Naive thymus-derived CD8-positive, alpha-beta T cell (primary cell): ENCODE data around the gene ZNRF1. TPM values are rescaled to one million over a fixed set of nuclear protein-coding genes. Genes with fewer than 3 reads are reported as not detected.

Source experiments
- ATAC-seq, 2 donors: fragments of 150-1000 bp; cut with Tn5 transposase in 1 of 2; sonication (Bioruptor Pico), chemical (Tn5 transposase) in 1 of 2; 1 replicate in 1 of 2; 2 replicates in 1 of 2; pipeline ENCODE4 v1.10.0; 2021; ENCODE audit warnings: mild to moderate bottlenecking in 2 of 2, moderate library complexity in 2 of 2
- POLR2A ChIA-PET: fragments of 350-600 bp; sonication (Branson Sonifier 250); formaldehyde crosslinking; loops from one replicate; lab custom pipeline; 2021; ENCODE audit warnings: antibody characterized with exemption; lab: Charles Lee
- DNase-seq, 10 donors: peaks; one replicate each; pipeline versions ENCODE4 v3.0.0 to v3.0.0-alpha.2; 2020 to 2022
- H3K27ac Mint-ChIP-seq, 10 donors: one replicate each; pipeline ENCODE4 v1.8.0; 2020 to 2022; ENCODE audit warnings: mild to moderate bottlenecking in 10 of 10, mixed read lengths in 10 of 10, moderate library complexity in 4 of 10, inconsistent platforms in 1 of 10
- H3K27me3 Mint-ChIP-seq, 5 donors: one replicate each; pipeline ENCODE4 v1.8.0; 2021 to 2022; ENCODE audit warnings: mixed read lengths in 5 of 5
- H3K36me3 Mint-ChIP-seq, 3 donors: one replicate each; pipeline ENCODE4 v1.8.0; 2020 to 2022; ENCODE audit warnings: mixed read lengths in 3 of 3, mild to moderate bottlenecking in 2 of 3, inconsistent platforms in 1 of 3
- H3K4me1 Mint-ChIP-seq, 4 donors: one replicate each; pipeline ENCODE4 v1.8.0; 2021 to 2022; ENCODE audit warnings: mixed read lengths in 4 of 4
- H3K4me3 Mint-ChIP-seq, 10 donors: one replicate each; pipeline ENCODE4 v1.8.0; 2020 to 2022; ENCODE audit warnings: mild to moderate bottlenecking in 10 of 10, mixed read lengths in 10 of 10, moderate library complexity in 6 of 10, inconsistent platforms in 1 of 10
- H3K9me3 Mint-ChIP-seq, 9 donors: one replicate each; pipeline ENCODE4 v1.8.0; 2020 to 2022; ENCODE audit warnings: mixed read lengths in 9 of 9, mild to moderate bottlenecking in 3 of 9, inconsistent platforms in 1 of 9, moderate library complexity in 1 of 9
- polyA plus RNA-seq, 3 donors: library from polyadenylated mRNA; unstranded; fragments of 300-500 nt; fragmentation: Illumina TruSeq; gene quantifications; one replicate each; pipeline ENCODE4 v1.2.3, GENCODE V29; 2021
- total RNA-seq, 8 experiments: library from RNA in 2 of 8; stranded (reverse) in 2 of 8; gene quantifications; one replicate each; pipeline ENCODE4 v1.2.3 and lab custom pipeline; 2021 to 2026

The ZNRF1 gene
- total and polyA plus RNA-seq, 5 experiments from 2014 or later, result 0.73 to 1.5 (median 1.3) TPM

DNA sequence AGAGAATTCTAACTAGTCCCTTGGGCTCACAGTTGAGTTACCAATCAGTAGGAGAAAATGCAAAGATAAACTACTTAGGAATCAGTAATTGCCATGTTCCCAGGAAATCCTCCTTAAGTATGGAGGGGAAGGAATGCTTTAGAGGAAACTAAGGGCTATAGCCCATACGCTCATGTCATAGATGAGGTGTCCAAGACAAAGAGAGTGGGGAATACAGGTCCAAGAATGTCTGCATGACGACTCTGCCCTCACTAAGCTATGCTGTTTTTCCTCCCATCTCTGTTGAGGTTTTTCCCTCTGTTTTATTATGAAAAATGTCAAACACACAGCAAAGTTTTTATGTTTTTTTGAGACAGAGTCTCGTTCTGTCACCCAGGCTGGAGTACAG is 101.8 kb downstream of the ZNRF1 start:
- peak overlapping the region in 5 of 10 donors; percentile 58 to 88 (median 75) for H3K27ac Mint-ChIP-seq
- no peak for DNase-seq
- peaks cover 23 to 48% (median 43%) of the 10 kb centered on the region in 4 donors for H3K4me1 Mint-ChIP-seq
- ATAC-seq, result no peak
- H3K9me3 Mint-ChIP-seq, result no peaks in the 10 kb centered on the region
- POLR2A ChIA-PET, result interaction anchor here (1.2 kb wide), 1 partner anchor 11 kb away, joined by 4 read pairs; no protein-coding TSS in a partner anchor
- H3K4me3 Mint-ChIP-seq, result peak overlapping the region in 3 of 10 donors; percentile 47 to 66 (median 64)
- H3K36me3 Mint-ChIP-seq, result peaks cover 0 to 3% (median 2%) of the 10 kb centered on the region in 3 donors
- H3K27me3 Mint-ChIP-seq, result peaks cover 0 to 3% (median 0%) of the 10 kb centered on the region in 5 donors

DNA sequence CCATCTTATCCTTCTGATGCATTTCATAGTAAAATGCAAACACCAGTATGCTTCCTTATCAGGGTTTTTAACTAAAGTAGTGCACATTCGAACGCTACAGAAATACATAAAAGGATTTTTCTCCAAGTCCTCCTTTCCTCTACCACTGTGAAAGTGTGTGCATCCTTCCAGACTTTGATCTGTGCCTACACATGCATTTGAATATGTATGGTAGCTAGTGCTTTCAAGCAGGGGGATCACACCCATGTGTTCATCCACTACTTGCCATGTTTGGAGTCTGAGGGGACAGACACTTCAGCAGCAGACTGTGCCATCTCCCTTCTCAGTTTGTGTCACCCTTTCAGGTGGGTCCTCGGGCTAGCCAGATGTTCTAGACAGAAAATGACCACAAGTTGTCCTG is 102.8 kb downstream of the ZNRF1 start:
- DNase-seq (no peak), ATAC-seq (no peak)
- Mint-ChIP-seq H3K4me3 (no peak overlapping the region), H3K9me3 (no peaks in the 10 kb centered on the region), H3K4me1 (peaks cover 22 to 50% (median 43%) of the 10 kb centered on the region in 4 donors), H3K36me3 (peaks cover 0 to 3% (median 2%) of the 10 kb centered on the region in 3 donors), H3K27me3 (peaks cover 0 to 3% (median 0%) of the 10 kb centered on the region in 5 donors), H3K27ac (peak overlapping the region in 3 of 10 donors; percentile 19 to 60 (median 24))
- POLR2A ChIA-PET, result no interaction called here

DNA sequence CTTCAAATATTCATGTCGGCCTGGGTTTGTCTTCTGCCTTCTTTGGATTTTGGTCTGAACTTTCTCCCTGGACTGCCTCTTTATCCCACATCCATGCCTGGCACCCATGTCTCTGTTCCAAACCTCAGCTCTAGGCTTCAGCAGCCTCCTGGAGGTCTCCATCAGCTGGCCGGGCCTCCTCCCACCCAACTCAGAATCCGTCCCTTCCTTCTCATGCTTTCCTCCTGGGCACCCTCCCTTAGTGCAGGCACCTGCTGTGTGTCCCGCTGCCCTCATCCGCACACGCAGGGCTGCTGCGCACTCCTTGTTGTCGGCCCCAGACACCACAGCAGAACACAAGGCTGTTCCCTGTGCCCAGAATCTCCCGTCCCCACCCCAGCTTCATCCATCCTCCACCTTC is 103.8 kb downstream of the ZNRF1 start:
- no peak for ATAC-seq
- no peaks in the 10 kb centered on the region for H3K9me3 Mint-ChIP-seq
- H3K27ac Mint-ChIP-seq, result peak overlapping the region in 3 of 10 donors; percentile 3 to 78 (median 56)
- no peak for DNase-seq
- H3K4me3 Mint-ChIP-seq, result no peak overlapping the region
- H3K36me3 Mint-ChIP-seq, result peaks cover 0 to 3% (median 2%) of the 10 kb centered on the region in 3 donors
- POLR2A ChIA-PET, result no interaction called here
- peaks cover 22 to 45% (median 43%) of the 10 kb centered on the region in 4 donors for H3K4me1 Mint-ChIP-seq
- H3K27me3 Mint-ChIP-seq, result peaks cover 0 to 3% (median 0%) of the 10 kb centered on the region in 5 donors

DNA sequence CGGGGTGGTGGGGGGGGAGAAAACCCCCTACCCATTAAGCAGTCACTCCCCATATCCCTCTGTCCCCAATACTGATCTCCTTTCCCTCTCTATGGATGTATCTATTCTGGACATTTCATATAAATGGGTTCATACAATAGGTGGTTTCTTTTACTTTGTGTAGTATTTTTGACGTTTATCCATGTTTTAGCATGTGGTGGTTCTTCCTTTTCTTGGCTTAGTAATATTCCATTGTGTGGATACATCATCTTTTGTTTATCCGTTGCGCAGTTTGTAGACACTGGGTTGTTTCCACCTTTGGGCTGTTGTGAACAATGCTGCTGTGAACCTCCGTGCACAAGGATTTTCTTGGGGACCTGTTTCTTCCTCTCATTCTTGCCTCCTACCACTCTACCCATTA is 105.2 kb downstream of the ZNRF1 start:
- POLR2A ChIA-PET, result interaction anchor here (0.6 to 0.7 kb wide), 3 partner anchors 63 to 389 kb away, joined by 3 to 4 read pairs (median 4); no protein-coding TSS in a partner anchor
- no peaks in the 10 kb centered on the region for H3K9me3 Mint-ChIP-seq
- ATAC-seq (no peak), DNase-seq (no peak)
- peaks cover 0 to 3% (median 0%) of the 10 kb centered on the region in 5 donors for H3K27me3 Mint-ChIP-seq
- H3K4me1 Mint-ChIP-seq, result peaks cover 23 to 42% (median 39%) of the 10 kb centered on the region in 4 donors
- peaks cover 0 to 3% (median 2%) of the 10 kb centered on the region in 3 donors for H3K36me3 Mint-ChIP-seq
- no peak overlapping the region for H3K4me3 Mint-ChIP-seq
- peak overlapping the region in 1 of 10 donors; percentile 63 for H3K27ac Mint-ChIP-seq

DNA sequence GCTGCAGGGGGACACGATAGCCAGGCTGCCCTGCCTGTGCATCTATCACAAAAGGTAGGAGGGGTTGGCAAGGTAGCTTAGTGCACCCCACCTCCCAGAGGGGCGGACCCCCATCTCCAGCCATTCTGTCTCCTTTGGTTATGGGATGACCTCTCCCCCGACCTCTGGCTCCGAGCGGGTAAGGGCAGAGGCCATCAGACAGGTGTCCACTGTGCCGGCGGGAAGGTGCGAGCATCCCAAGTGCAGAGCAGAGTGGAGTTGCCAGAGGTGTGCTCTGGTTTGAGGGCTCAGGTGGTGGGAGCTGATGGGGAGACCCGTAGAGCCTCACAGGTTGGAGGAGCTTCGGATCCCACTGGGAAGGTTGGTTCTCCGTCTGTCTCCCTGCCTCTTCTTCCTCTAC is 106.0 kb downstream of the ZNRF1 start:
- Mint-ChIP-seq H3K9me3 (no peaks in the 10 kb centered on the region), H3K4me3 (no peak overlapping the region), H3K4me1 (peaks cover 26 to 42% (median 39%) of the 10 kb centered on the region in 4 donors), H3K27me3 (peaks cover 0 to 3% (median 0%) of the 10 kb centered on the region in 5 donors), H3K36me3 (peaks cover 0 to 3% (median 2%) of the 10 kb centered on the region in 3 donors), H3K27ac (no peak overlapping the region)
- POLR2A ChIA-PET, result interaction anchor here (0.7 kb wide), 1 partner anchor 100 kb away, joined by 3 read pairs; no protein-coding TSS in a partner anchor
- ATAC-seq, result no peak
- no peak for DNase-seq

DNA sequence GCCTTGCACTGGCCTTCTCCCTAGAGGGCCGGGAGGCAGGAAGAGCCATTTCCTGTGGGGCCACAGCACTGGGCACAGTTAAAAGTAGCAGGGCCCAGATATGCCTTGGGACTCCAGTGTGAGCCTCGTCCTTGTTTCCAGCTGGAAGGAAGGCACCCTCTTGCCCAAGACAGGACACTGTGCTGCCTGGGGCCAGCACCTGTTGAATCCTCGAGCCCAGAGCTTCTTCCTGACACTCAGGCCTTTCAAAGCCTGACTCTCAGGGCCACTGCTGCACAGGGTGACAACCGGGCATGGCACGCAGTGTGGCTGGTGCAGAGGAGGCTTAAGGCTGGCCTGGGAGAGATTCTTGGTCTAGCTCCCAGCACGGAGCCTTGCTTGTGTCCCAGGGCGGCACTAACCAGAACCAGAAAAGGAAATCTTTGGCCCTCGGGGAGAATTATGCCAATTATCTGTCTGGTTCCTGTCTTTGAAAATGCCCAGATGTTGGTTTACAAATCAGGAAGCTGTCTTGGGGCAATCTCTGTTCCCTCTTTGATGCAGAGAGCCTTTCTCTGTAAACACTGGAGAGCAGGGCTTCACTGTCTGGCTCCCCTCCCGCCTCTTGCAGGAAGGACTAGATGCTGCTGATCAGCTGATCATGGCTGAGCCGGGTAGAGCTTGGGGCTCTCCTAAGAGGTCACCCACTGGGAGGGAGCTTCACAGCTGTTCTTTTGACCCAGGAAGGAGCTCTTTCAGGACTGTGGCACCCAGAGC is 106.7 kb downstream of the ZNRF1 start:
- Mint-ChIP-seq H3K36me3 (peaks cover 0 to 3% (median 2%) of the 10 kb centered on the region in 3 donors), H3K27ac (peak overlapping the region in 3 of 10 donors; percentile 20 to 53 (median 22)), H3K4me1 (peaks cover 21 to 41% (median 39%) of the 10 kb centered on the region in 4 donors), H3K27me3 (peaks cover 0 to 6% (median 0%) of the 10 kb centered on the region in 5 donors), H3K9me3 (no peaks in the 10 kb centered on the region), H3K4me3 (no peak overlapping the region)
- POLR2A ChIA-PET, result no interaction called here
- DNase-seq (no peak), ATAC-seq (no peak)

DNA sequence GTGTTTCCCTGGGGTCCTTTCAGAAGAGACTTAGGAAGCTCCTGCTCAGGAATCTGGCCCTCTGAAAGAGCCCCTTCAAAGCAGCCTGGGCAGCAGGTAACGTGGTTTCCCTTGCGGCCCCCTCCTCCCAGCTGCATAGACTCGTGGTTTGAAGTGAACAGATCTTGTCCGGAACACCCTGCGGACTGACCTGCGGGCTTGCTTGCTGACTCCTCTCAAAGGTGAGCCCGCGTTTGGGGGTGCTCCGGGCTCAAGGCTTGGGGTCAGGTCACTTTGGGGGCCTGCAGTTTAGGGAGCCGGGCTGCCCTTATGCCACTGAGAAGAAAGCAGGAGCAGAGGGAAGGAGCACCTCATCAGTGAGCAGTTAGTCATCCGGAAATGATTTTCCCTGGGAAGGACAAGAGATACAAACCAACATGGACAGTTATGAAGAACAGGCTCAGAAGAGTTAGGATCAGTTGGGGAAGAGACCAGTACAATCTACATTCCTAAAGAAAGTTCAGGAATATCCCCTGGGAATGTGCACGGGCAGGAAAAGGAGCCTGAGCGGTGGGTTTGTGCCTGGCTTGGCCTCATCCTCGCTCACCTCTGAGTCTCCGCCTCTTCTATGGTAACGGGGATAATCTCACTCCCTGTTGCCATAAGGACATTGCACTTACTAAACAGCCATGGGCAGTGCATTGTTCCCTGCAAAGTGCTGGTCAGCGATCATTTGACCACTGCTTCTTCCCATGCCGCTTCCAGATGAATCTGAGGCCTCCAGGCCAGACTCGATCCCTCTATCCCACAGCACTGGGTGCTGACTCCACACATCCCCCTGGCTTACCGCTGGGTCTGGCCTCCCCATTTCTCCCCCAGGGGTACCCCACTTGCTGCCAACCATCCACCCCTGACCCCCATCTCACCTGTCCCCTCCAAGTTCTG is 107.8 kb downstream of the ZNRF1 start:
- ATAC-seq (no peak), DNase-seq (no peak)
- Mint-ChIP-seq H3K36me3 (peaks cover 0 to 3% (median 2%) of the 10 kb centered on the region in 3 donors), H3K27me3 (peaks cover 0 to 11% (median 0%) of the 10 kb centered on the region in 5 donors), H3K27ac (peak overlapping the region in 6 of 10 donors; percentile 22 to 81 (median 56)), H3K4me1 (peaks cover 21 to 41% (median 39%) of the 10 kb centered on the region in 4 donors), H3K4me3 (no peak overlapping the region), H3K9me3 (no peaks in the 10 kb centered on the region)
- POLR2A ChIA-PET, result no interaction called here

DNA sequence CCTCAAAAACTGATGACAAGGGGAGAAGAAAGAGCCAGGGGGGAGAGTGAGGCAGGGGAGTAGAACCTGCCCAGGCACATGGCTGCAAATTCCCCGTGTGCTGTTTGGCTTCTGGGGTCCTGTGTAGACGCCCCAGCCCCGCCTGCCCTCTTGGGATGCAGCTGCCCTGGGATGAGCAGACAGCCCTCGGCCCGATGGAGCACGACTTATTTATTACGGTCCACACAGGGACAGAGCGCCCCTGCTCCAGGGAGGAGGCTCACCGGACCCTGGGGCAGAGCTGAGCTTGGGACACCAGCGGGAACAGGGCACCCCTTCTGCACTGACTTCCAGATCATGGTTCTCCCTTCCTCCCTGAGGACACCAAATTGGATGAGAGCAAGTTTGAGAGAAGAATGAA is 108.7 kb downstream of the ZNRF1 start:
- Mint-ChIP-seq H3K9me3 (no peaks in the 10 kb centered on the region), H3K27me3 (peaks cover 2 to 12% (median 7%) of the 10 kb centered on the region in 5 donors), H3K36me3 (peaks cover 0 to 3% (median 2%) of the 10 kb centered on the region in 3 donors), H3K4me3 (no peak overlapping the region), H3K27ac (peak overlapping the region in 2 of 10 donors; percentile 22 to 57), H3K4me1 (peaks cover 20 to 42% (median 36%) of the 10 kb centered on the region in 4 donors)
- DNase-seq, result no peak
- no peak for ATAC-seq
- POLR2A ChIA-PET, result no interaction called here

DNA sequence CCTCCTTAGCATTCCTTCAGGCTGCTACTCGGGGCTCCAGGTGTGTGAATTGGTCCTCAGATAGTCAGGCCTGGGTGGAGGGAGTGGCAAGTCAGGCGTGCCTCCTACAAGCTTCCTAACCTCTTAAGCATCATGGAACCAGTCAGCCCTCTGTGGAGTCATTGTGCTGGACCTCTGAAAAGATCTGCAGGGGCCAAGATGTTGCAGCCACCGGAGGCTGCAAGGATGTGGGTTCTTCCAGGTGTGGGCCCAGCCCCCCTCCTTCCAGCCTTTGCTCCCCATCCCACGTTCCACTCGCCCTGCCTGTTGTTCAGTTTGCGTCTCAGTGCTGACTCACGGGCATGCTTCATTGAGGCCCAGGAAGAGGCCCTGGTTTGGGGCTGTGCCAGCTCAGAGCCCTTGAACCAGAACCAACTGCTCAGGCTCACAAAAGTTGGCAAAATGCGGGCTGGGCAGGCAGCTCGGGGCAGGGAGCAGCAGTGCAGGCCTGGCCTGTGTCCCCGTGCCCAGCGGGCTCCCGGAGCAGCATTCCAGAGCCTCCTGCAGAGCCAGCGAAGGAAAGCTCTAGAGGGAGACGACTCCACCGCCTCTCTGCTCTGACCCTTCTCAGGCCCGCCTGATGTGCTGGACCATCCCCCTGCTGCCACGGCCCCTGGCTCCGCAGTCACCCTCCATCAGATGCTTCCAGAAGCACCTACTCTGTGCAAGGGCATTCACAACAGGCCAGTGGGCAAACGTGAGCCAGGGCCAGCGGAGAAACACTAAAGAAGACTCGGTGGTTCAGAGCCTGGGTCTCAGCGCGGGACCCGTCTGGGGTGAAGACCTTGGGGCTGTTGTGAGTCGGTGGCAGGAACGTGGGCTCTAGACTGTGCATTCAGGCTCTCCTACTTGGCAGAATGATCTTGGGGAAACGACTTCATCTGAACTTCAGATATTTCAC is 110.2 kb downstream of the ZNRF1 start:
- Mint-ChIP-seq H3K27ac (peak overlapping the region in 7 of 10 donors; percentile 33 to 88 (median 66)), H3K4me1 (peaks cover 20 to 42% (median 32%) of the 10 kb centered on the region in 4 donors), H3K27me3 (peaks cover 2 to 16% (median 14%) of the 10 kb centered on the region in 5 donors), H3K36me3 (peaks cover 0 to 3% (median under 1%) of the 10 kb centered on the region in 3 donors), H3K9me3 (no peaks in the 10 kb centered on the region), H3K4me3 (peak overlapping the region in 9 of 10 donors; percentile 14 to 67 (median 35))
- peak; percentile 63 to 68 for ATAC-seq
- POLR2A ChIA-PET, result interaction anchor here (0.7 to 3.3 kb wide), 3 partner anchors 34 to 124 kb away, joined by 3 to 22 read pairs (median 3); partner anchors contain the start of genes WDR59 and ZNRF1
- peak in 8 of 10 donors; percentile 22 to 74 (median 48) for DNase-seq

DNA sequence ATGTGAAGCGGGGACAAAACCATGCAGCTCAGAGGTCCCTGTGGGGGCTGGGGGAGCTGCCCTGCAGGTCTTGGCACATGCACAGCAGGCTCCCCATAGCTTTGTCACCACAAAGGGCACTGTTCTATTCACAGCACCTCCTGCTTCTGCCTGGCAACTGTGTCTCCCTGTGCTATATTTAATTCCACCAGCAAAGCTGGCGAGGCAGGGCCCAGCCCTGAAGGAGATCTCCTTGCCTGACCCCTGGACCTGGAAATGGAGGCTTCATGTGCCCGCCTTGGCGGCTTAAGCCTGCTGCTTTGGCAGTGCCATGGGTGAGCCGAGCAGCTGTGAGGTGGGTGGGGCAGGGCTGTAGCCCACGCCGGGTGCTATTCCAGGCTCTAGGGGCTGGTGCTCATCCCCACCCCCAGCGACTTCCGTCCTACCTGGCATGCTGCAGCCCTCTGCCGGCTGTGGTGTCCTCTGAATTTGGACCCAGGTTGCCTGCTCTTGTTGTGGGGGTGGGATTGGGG is 111.0 kb downstream of the ZNRF1 start:
- DNase-seq (no peak), ATAC-seq (no peak)
- peaks cover 16 to 42% (median 32%) of the 10 kb centered on the region in 4 donors for H3K4me1 Mint-ChIP-seq
- no peaks in the 10 kb centered on the region for H3K9me3 Mint-ChIP-seq
- peaks cover 2 to 16% (median 12%) of the 10 kb centered on the region in 5 donors for H3K27me3 Mint-ChIP-seq
- H3K27ac Mint-ChIP-seq, result peak overlapping the region in 4 of 10 donors; percentile 34 to 88 (median 61)
- H3K4me3 Mint-ChIP-seq, result peak overlapping the region in 9 of 10 donors; percentile 4 to 55 (median 32)
- H3K36me3 Mint-ChIP-seq, result no peaks in the 10 kb centered on the region
- POLR2A ChIA-PET, result interaction anchor here (2.0 to 3.3 kb wide), 2 partner anchors 35 to 111 kb away, joined by 8 to 22 read pairs; partner anchors contain the start of gene ZNRF1
